ENCODE measurements around the gene FBXO2. TPM values are rescaled to one million over a fixed set of nuclear protein-coding genes. Genes with fewer than 3 reads are reported as not detected.

FBXO2 gene
- total and polyA plus RNA-seq, 9 of the 15 experiments (the other 6 are each of a cell fraction or from before 2014, with no cell fraction given), result 0.04 to 1.9 (median 0.27) TPM

DNA sequence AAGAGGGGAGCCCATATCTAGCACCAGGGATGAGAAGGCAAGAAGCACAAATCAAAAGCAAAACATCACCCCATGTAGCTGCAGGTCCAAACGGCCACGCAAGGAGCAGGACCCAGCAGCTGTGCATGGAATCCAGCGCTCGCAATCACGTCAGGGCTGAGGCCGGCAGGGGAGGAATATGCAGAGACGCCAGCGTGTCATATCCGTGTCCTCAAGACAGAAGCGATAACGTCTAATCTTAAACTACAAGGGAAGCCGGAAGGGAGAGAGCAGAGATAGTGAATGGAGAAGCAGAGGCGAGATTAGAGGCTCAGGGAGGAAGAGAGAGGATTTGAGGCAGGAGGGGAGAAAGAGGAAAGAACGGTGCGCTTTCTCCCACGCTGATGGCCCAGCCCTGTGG is 39.1 kb downstream of the FBXO2 start (continued):
- TF ChIP-seq ASH1L (IDR thresholded peaks at IDR 0.05; ENCODE audit: borderline replicate concordance, low read depth, partially characterized antibody) (no peak), ILK (tag; IDR thresholded peaks at IDR 0.05; ENCODE audit: borderline replicate concordance, low read depth) (no peak), PKNOX1 (IDR thresholded peaks at IDR 0.05) (peak; percentile 62; the same call in 1 of the 2 replicates), CEBPG (CRISPR knock-in tag; IDR thresholded peaks at IDR 0.05) (no peak), CEBPG (tag; conservative IDR thresholded peaks at IDR 0.05 in 1 of 2, IDR thresholded peaks at IDR 0.05 in 1 of 2) (no peak), KLF13 (tag; IDR thresholded peaks at IDR 0.05; ENCODE audit: borderline replicate concordance, low read depth) (no peak), SMAD1 (IDR thresholded peaks at IDR 0.05; ENCODE audit: low read depth, low read length, partially characterized antibody) (peak; percentile 59), ZNF740 (CRISPR knock-in tag; IDR thresholded peaks at IDR 0.05) (no peak), ZNF740 (tag; IDR thresholded peaks at IDR 0.05) (no peak), SRSF3 (IDR thresholded peaks at IDR 0.05; ENCODE audit: insufficient read depth, low read length) (no peak), JUNB (CRISPR knock-in tag; conservative IDR thresholded peaks at IDR 0.05) (no peak), CTBP1 (IDR thresholded peaks at IDR 0.05; ENCODE audit: borderline replicate concordance) (peak; percentile 86; the same call in 1 of the 2 replicates), NRF1 (conservative IDR thresholded peaks at IDR 0.05 in 1 of 2, IDR thresholded peaks at IDR 0.05 in 1 of 2) (peak in 1 of 2 experiments; percentile 29; a peak in 1 of 4 replicates)
- TF ChIP-seq, protein P1, sequence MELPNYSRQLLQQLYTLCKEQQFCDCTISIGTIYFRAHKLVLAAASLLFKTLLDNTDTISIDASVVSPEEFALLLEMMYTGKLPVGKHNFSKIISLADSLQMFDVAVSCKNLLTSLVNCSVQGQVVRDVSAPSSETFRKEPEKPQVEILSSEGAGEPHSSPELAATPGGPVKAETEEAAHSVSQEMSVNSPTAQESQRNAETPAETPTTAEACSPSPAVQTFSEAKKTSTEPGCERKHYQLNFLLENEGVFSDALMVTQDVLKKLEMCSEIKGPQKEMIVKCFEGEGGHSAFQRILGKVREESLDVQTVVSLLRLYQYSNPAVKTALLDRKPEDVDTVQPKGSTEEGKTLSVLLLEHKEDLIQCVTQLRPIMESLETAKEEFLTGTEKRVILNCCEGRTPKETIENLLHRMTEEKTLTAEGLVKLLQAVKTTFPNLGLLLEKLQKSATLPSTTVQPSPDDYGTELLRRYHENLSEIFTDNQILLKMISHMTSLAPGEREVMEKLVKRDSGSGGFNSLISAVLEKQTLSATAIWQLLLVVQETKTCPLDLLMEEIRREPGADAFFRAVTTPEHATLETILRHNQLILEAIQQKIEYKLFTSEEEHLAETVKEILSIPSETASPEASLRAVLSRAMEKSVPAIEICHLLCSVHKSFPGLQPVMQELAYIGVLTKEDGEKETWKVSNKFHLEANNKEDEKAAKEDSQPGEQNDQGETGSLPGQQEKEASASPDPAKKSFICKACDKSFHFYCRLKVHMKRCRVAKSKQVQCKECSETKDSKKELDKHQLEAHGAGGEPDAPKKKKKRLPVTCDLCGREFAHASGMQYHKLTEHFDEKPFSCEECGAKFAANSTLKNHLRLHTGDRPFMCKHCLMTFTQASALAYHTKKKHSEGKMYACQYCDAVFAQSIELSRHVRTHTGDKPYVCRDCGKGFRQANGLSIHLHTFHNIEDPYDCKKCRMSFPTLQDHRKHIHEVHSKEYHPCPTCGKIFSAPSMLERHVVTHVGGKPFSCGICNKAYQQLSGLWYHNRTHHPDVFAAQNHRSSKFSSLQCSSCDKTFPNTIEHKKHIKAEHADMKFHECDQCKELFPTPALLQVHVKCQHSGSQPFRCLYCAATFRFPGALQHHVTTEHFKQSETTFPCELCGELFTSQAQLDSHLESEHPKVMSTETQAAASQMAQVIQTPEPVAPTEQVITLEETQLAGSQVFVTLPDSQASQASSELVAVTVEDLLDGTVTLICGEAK (IDR thresholded peaks at IDR 0.05), result peak; percentile 78; the same call in 1 of the 2 replicates
- TF ChIP-seq, protein P1 (CRISPR knock-in tag; IDR thresholded peaks at IDR 0.05), result no peak
- TF ChIP-seq, protein P2, sequence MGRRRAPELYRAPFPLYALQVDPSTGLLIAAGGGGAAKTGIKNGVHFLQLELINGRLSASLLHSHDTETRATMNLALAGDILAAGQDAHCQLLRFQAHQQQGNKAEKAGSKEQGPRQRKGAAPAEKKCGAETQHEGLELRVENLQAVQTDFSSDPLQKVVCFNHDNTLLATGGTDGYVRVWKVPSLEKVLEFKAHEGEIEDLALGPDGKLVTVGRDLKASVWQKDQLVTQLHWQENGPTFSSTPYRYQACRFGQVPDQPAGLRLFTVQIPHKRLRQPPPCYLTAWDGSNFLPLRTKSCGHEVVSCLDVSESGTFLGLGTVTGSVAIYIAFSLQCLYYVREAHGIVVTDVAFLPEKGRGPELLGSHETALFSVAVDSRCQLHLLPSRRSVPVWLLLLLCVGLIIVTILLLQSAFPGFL (CRISPR knock-in tag; IDR thresholded peaks at IDR 0.05), result no peak

Measured in K562 (cell line).